T-cell (primary cell): ENCODE measurements around the gene MAP3K2. TPM values are rescaled to one million over a fixed set of nuclear protein-coding genes. Genes with fewer than 3 reads are reported as not detected.

Source experiments
- ATAC-seq, 4 experiments: fragments of 200-7000 bp in 3 of 4; fragments of 150-1000 bp in 1 of 4; cut with Tn5 transposase; replicated peaks in 1 of 4; 1 replicate in 3 of 4; 2 replicates in 1 of 4; pipeline ENCODE4 v1.10.0; 2021; ENCODE audit warnings: moderate library complexity in 3 of 4, mild to moderate bottlenecking in 2 of 4, moderate number of reproducible peaks in 1 of 4
- CTCF ChIA-PET, 2 donors: fragments of 300-600 bp; sonication (Branson Sonifier 250); formaldehyde crosslinking; loops; one replicate each; lab custom pipeline; 2022; ENCODE audit warnings: antibody characterized with exemption in 2 of 2; lab: Charles Lee
- POLR2A ChIA-PET, 2 donors: fragments of 300-600 bp; sonication (Branson Sonifier 250); formaldehyde crosslinking; loops; one replicate each; lab custom pipeline; 2022; ENCODE audit warnings: antibody characterized with exemption in 2 of 2; lab: Charles Lee
- DNase-seq, 35 experiments: peaks; one replicate each; pipeline versions ENCODE4 v3.0.0 to v3.0.0-alpha.2; 2013 to 2023
- H3K27ac ChIP-seq: one replicate; pipeline ENCODE4 v1.5.1; 2013; ENCODE audit warnings: low read length
- H3K27me3 ChIP-seq, 2 experiments: replicated peaks in 1 of 2; 1 replicate in 1 of 2; 2 replicates in 1 of 2; pipeline versions ENCODE4 v1.6.1 to v1.7.0; 2013; ENCODE audit warnings: low read length in 1 of 2, mixed read lengths in 1 of 2; ENCODE audit not compliant: control insufficient read depth in 2 of 2, insufficient read depth in 2 of 2; ENCODE audit errors: extremely low read depth in 1 of 2
- H3K36me3 ChIP-seq, 2 donors: 1 replicate in 1 of 2; 2 replicates in 1 of 2; pipeline versions ENCODE4 v1.6.1 to v1.7.0; 2013; ENCODE audit warnings: low read length in 1 of 2; ENCODE audit not compliant: control insufficient read depth in 2 of 2, insufficient read depth in 1 of 2; ENCODE audit errors: extremely low read depth in 1 of 2
- H3K4me1 ChIP-seq, 2 experiments: 1 replicate in 1 of 2; 2 replicates in 1 of 2; pipeline versions ENCODE4 v1.6.1 to v1.7.0; 2013; ENCODE audit warnings: low read length in 2 of 2, mixed read lengths in 1 of 2; ENCODE audit not compliant: insufficient read depth in 2 of 2, control insufficient read depth in 1 of 2; ENCODE audit errors: extremely low read depth in 1 of 2
- H3K4me3 ChIP-seq, 2 donors: 1 replicate in 1 of 2; 2 replicates in 1 of 2; pipeline versions ENCODE4 v1.5.1 to v1.7.0; 2013; ENCODE audit warnings: mild to moderate bottlenecking in 2 of 2, low read length in 1 of 2, moderate library complexity in 1 of 2; ENCODE audit not compliant: control insufficient read depth in 1 of 2; ENCODE audit errors: extremely low read depth in 1 of 2
- H3K9me3 ChIP-seq: 2 replicates; pipeline ENCODE4 v1.7.0; 2013
- H3K27ac Mint-ChIP-seq, 2 donors: one replicate each; pipeline ENCODE4 v1.8.0; 2020 to 2021; ENCODE audit warnings: mild to moderate bottlenecking in 2 of 2, mixed read lengths in 2 of 2
- H3K27me3 Mint-ChIP-seq, 2 donors: one replicate each; pipeline ENCODE4 v1.8.0; 2021 to 2022; ENCODE audit warnings: mixed read lengths in 2 of 2
- H3K36me3 Mint-ChIP-seq: one replicate; pipeline ENCODE4 v1.8.0; 2021; ENCODE audit warnings: mixed read lengths
- H3K4me1 Mint-ChIP-seq, 3 donors: one replicate each; pipeline ENCODE4 v1.8.0; 2020 to 2022; ENCODE audit warnings: mixed read lengths in 3 of 3, mild to moderate bottlenecking in 1 of 3
- H3K4me3 Mint-ChIP-seq, 3 donors: one replicate each; pipeline ENCODE4 v1.8.0; 2020 to 2022; ENCODE audit warnings: mild to moderate bottlenecking in 3 of 3, mixed read lengths in 3 of 3, moderate library complexity in 3 of 3
- H3K9me3 Mint-ChIP-seq, 3 donors: one replicate each; pipeline ENCODE4 v1.8.0; 2020 to 2022; ENCODE audit warnings: mixed read lengths in 3 of 3
- WGBS: methylation state at CpG from one replicate; pipeline ENCODE4 v1.1.5; 2013; ENCODE audit warnings: missing lambda C conversion rate; ENCODE audit not compliant: insufficient coverage; 5-methylcytosine and 5-hydroxymethylcytosine counted together
- total RNA-seq, 35 experiments: library from RNA in 6 of 35; stranded (reverse) in 6 of 35; fragments of 120-200 nt in 1 of 35; gene quantifications; one replicate each; pipeline versions ENCODE4 v1.2.1 to v1.2.4 and lab custom pipeline; 2013 to 2026

MAP3K2 gene
- total RNA-seq, 5 donors from 2014 or later (not counting 1 experiment from before 2014, with no cell fraction given), result 81.6 to 89.1 (median 83.2) TPM

DNA sequence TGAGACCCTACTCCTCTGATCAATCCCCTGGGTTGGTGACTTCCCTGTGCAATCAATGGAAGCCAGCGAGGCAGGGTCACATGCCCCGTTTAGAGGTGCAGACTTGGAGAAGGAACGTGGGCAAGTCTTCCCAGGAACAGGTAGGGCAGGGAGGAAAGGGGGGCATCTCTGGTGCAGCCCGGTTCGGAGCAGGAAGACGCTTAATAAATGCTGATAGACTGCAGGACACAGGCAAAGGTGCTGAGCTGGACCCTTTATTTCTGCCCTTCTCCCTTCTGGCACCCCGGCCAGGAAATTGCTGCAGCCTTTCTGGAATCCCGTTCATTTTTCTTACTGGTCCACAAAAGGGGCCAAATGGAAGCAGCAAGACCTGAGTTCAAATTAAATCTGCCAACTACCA lies 29.6 kb upstream of the MAP3K2 start:
- Mint-ChIP-seq H3K36me3 (no peaks in the 10 kb centered on the region), H3K4me3 (peak overlapping the region in 2 of 3 donors; percentile 72 to 84), H3K27me3 (peaks cover 18 to 20% of the 10 kb centered on the region in 2 donors), H3K9me3 (no peaks in the 10 kb centered on the region), H3K27ac (no peak overlapping the region), H3K4me1 (peaks cover 13 to 26% (median 21%) of the 10 kb centered on the region in 3 donors)
- Histone ChIP-seq H3K36me3 (no peaks in the 10 kb centered on the region), H3K4me1 (peaks cover 0 to 19% of the 10 kb centered on the region in 2 experiments), H3K27me3 (peaks cover 0 to 27% of the 10 kb centered on the region in 2 experiments), H3K27ac (no peak overlapping the region), H3K4me3 (no peak overlapping the region), H3K9me3 (no peaks in the 10 kb centered on the region)
- ATAC-seq (no peak), DNase-seq (no peak)
- ChIA-PET POLR2A (no interaction called here), CTCF (interaction anchor here in 1 of 2 donors (3.2 kb wide), 1 partner anchor 28 kb away, joined by 22 read pairs; no protein-coding TSS in a partner anchor)
- 89% methylated on average over 7 of the region's 8 CpGs for WGBS

GRCh38 chr2:127416506-127417001 lies 28.8 kb upstream of the MAP3K2 start:
- CTCF ChIA-PET, result interaction anchor here (0.7 to 3.2 kb wide), 4 partner anchors 27 to 89 kb away, joined by 3 to 22 read pairs (median 4); no protein-coding TSS in a partner anchor
- Histone ChIP-seq H3K4me3 (peak overlapping the region; percentile 66 to 86), H3K36me3 (no peaks in the 10 kb centered on the region), H3K27ac (no peak overlapping the region), H3K4me1 (peaks cover 0 to 18% of the 10 kb centered on the region in 2 experiments), H3K27me3 (peaks cover 0 to 19% of the 10 kb centered on the region in 2 experiments), H3K9me3 (no peaks in the 10 kb centered on the region)
- Mint-ChIP-seq H3K9me3 (no peaks in the 10 kb centered on the region), H3K27ac (peak overlapping the region; percentile 25 to 56), H3K4me1 (peaks cover 13 to 29% (median 21%) of the 10 kb centered on the region in 3 donors), H3K36me3 (no peaks in the 10 kb centered on the region), H3K27me3 (peaks cover 10 to 12% of the 10 kb centered on the region in 2 donors), H3K4me3 (peak overlapping the region; percentile 72 to 84 (median 74))
- POLR2A ChIA-PET, result interaction anchor here (0.8 to 1.3 kb wide), 3 partner anchors 24 to 122 kb away, joined by 3 to 7 read pairs (median 4); partner anchors contain the start of gene ERCC3 (in 1 of the 2)
- DNase-seq (peak in 2 of 35 experiments; percentile 17 to 28), ATAC-seq (peak in 1 of 4 experiments; percentile 5)
- WGBS, result 8% methylated on average over 3 of the region's 4 CpGs

DNA sequence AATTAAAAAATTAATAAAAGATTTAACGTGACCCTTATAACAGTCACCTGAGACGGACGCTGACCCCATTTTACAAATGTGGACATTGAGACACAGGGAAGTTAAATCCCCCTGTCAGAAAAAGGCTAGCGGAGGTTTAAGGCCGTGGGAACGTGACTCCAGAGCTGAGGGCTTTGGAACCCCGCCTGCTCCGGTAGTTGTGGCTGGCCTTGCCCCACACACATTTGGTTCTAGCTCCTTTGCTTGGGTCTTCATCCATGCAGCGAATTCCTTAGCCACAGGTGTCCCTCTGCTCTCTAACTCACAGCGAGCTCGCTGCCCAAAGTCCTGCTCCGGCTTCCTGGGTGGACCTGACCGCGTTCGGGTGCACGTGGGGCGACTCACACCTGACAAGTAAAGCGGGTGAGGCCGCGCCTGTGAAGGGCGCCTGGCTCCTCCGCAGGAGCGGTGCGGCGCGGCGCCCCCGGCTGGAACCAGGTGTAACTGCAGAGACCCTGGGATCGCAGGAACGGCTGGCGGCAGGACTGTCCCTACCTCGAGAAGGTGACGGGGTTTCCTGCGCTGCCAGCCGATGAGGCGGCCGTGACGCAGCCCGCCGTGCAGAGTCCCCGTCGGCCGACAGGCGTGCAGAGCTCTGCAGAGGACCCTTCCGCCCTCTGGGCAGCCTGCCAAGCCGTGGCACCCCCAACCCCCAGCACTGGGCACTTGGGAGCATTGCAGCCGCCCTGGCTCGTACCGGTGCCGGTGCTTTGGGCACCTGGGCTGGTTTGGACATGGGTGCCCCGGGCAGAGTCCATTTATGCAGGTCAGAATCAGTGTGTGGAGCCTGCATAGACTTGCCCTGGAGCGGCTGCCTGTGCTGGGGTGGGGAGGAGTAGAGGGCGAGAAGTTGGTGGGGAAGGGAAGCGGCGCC lies 28.1 kb upstream of the MAP3K2 start:
- Mint-ChIP-seq H3K36me3 (no peaks in the 10 kb centered on the region), H3K9me3 (no peaks in the 10 kb centered on the region), H3K27me3 (peaks cover 5% of the 10 kb centered on the region in 2 donors), H3K4me3 (peak overlapping the region; percentile 72 to 84 (median 74)), H3K4me1 (peaks cover 20 to 36% (median 28%) of the 10 kb centered on the region in 3 donors), H3K27ac (peak overlapping the region in 1 of 2 donors; percentile 25)
- 14% methylated on average over 50 of the region's 55 CpGs for WGBS
- Histone ChIP-seq H3K9me3 (no peaks in the 10 kb centered on the region), H3K27me3 (peaks cover 0 to 12% of the 10 kb centered on the region in 2 experiments), H3K27ac (no peak overlapping the region), H3K36me3 (no peaks in the 10 kb centered on the region), H3K4me3 (peak overlapping the region; percentile 66 to 86), H3K4me1 (peaks cover 0 to 18% of the 10 kb centered on the region in 2 experiments)
- CTCF ChIA-PET, result interaction anchor here (0.7 to 3.2 kb wide), 5 partner anchors 27 to 88 kb away, joined by 3 to 22 read pairs (median 5); no protein-coding TSS in a partner anchor
- POLR2A ChIA-PET, result interaction anchor here (0.8 to 1.3 kb wide), 5 partner anchors 25 to 122 kb away, joined by 3 to 7 read pairs (median 3); partner anchors contain the start of gene ERCC3 (in 1 of the 2)
- DNase-seq (peak; percentile 56 to 91 (median 79)), ATAC-seq (peak; percentile 89 to 94 (median 92))

- ChIA-PET CTCF (interaction anchor here (0.5 to 3.2 kb wide), 6 partner anchors 20 to 87 kb away, joined by 3 to 22 read pairs (median 5); partner anchors contain the start of gene MAP3K2 (in 1 of the 2)), POLR2A (interaction anchor here (1.1 to 1.3 kb wide), 4 partner anchors 25 to 121 kb away, joined by 3 to 4 read pairs (median 3); partner anchors contain the start of gene ERCC3 (in 1 of the 2))
- DNase-seq (no peak), ATAC-seq (no peak)
- peak overlapping the region; percentile 15 to 43 (median 17) for H3K4me3 Mint-ChIP-seq
- H3K27me3 Mint-ChIP-seq, result no peaks in the 10 kb centered on the region
- Histone ChIP-seq H3K4me3 (no peak overlapping the region), H3K27ac (no peak overlapping the region), H3K9me3 (no peaks in the 10 kb centered on the region), H3K27me3 (peaks cover 0 to 3% of the 10 kb centered on the region in 2 experiments), H3K4me1 (peaks cover 0 to 18% of the 10 kb centered on the region in 2 experiments), H3K36me3 (no peaks in the 10 kb centered on the region)
- H3K4me1 Mint-ChIP-seq, result peaks cover 25 to 41% (median 32%) of the 10 kb centered on the region in 3 donors
- WGBS, result 100% methylated on average over 2 of the region's 13 CpGs
- no peaks in the 10 kb centered on the region for H3K36me3 Mint-ChIP-seq
- no peaks in the 10 kb centered on the region for H3K9me3 Mint-ChIP-seq
- H3K27ac Mint-ChIP-seq, result no peak overlapping the region
These were observed 27.1 kb upstream of the MAP3K2 start for GRCh38 chr2:127414638-127415592.

- no peaks in the 10 kb centered on the region for H3K27me3 Mint-ChIP-seq
- WGBS, result 98% methylated on average over 6 of the region's 8 CpGs
- CTCF ChIA-PET, result interaction anchor here (0.8 to 3.2 kb wide), 2 partner anchors 25 to 26 kb away, joined by 3 to 22 read pairs; partner anchors contain the start of gene MAP3K2 (in 1 of the 2)
These were observed 26.2 kb upstream of the MAP3K2 start for GRCh38 chr2:127413782-127414637.

More at GRCh38 chr2:127413782-127414637, 26.2 kb upstream of the MAP3K2 start:
- Histone ChIP-seq H3K9me3 (no peaks in the 10 kb centered on the region), H3K27me3 (no peaks in the 10 kb centered on the region), H3K36me3 (no peaks in the 10 kb centered on the region), H3K4me3 (no peak overlapping the region), H3K4me1 (peaks cover 0 to 18% of the 10 kb centered on the region in 2 experiments), H3K27ac (no peak overlapping the region)
- DNase-seq, result no peak
- POLR2A ChIA-PET, result no interaction called here
- ATAC-seq, result no peak
- peak overlapping the region in 2 of 3 donors; percentile 15 to 43 for H3K4me3 Mint-ChIP-seq
- no peaks in the 10 kb centered on the region for H3K36me3 Mint-ChIP-seq
- H3K9me3 Mint-ChIP-seq, result no peaks in the 10 kb centered on the region
- peaks cover 25 to 42% (median 32%) of the 10 kb centered on the region in 3 donors for H3K4me1 Mint-ChIP-seq
- H3K27ac Mint-ChIP-seq, result no peak overlapping the region
